BLaER1 treated with 17β-estradiol and CSF1 and Interleukin-3, amounts not matched to agents 10 nM and 100 nM (cell line): ENCODE data around the gene HEYL.

Experiments
- H3K27ac ChIP-seq, 11 experiments: shearing (Covaris generic); formaldehyde crosslinking; 2 replicates each; pipeline ENCODE4 v1.8.1; 2022
- H3K27me3 ChIP-seq, 11 experiments: shearing (Covaris generic); formaldehyde crosslinking; 2 replicates each; pipeline ENCODE4 v1.8.1; 2022
- H3K36me3 ChIP-seq, 11 experiments: shearing (Covaris generic); formaldehyde crosslinking; 2 replicates each; pipeline ENCODE4 v1.8.1; 2022
- H3K4me1 ChIP-seq, 10 experiments: shearing (Covaris generic); formaldehyde crosslinking; 2 replicates each; pipeline ENCODE4 v1.8.1; 2022
- H3K4me2 ChIP-seq, 11 experiments: shearing (Covaris generic); formaldehyde crosslinking; 2 replicates each; pipeline ENCODE4 v1.8.1; 2022
- H3K4me3 ChIP-seq, 10 experiments: shearing (Covaris generic); formaldehyde crosslinking; 2 replicates each; pipeline ENCODE4 v1.8.1; 2022
- H3K9ac ChIP-seq, 11 experiments: shearing (Covaris generic); formaldehyde crosslinking; 2 replicates each; pipeline ENCODE4 v1.8.1; 2022
- H3K9me3 ChIP-seq, 11 experiments: shearing (Covaris generic); formaldehyde crosslinking; replicated peaks in 1 of 11; 2 replicates each; pipeline ENCODE4 v1.8.1; 2022
- H4K20me1 ChIP-seq, 11 experiments: shearing (Covaris generic); formaldehyde crosslinking; 2 replicates each; pipeline ENCODE4 v1.8.1; 2022
- Cebpa-rat ChIP-seq, 11 experiments: shearing (Covaris generic); IDR thresholded peaks; 2 replicates each; pipeline ENCODE4 v1.8.1; 2022

The HEYL gene

GRCh38 chr1:39639305-39640130, at the start of gene HEYL:
Gene HEYL (minus strand): TSS chr1:39639643. CDS start chr1:39639625, 18 bp downstream.
- Histone ChIP-seq H3K9ac (peak within 1 kb of the TSS; percentile 63 to 82 (median 77)), H3K9me3 (peaks cover 0 to 12% (median 9%) of the 10 kb centered on the region in 11 experiments; a peak in 11 of 22 replicates), H3K36me3 (no peaks in the 10 kb centered on the region), H3K4me3 (peak within 1 kb of the TSS; percentile 59 to 78 (median 68)), H3K4me1 (peaks cover 0 to 82% (median 69%) of the 10 kb centered on the region in 10 experiments; a peak in 17 of 20 replicates), H4K20me1 (no peaks in the 10 kb centered on the region), H3K27ac (peak within 1 kb of the TSS; percentile 27 to 79 (median 68); a peak in 21 of 22 replicates), H3K27me3 (peaks cover 0 to 8% (median 0%) of the 10 kb centered on the region in 11 experiments; a peak in 2 of 22 replicates), H3K4me2 (peak within 1 kb of the TSS; percentile 87 to 95 (median 92))
- TF ChIP-seq Cebpa-rat (IDR thresholded peaks at IDR 0.05): no peak

GRCh38 chr1:39689214-39689613, 49.8 kb upstream of the HEYL start:
- H3K27me3 ChIP-seq: peaks cover 7 to 28% (median 21%) of the 10 kb centered on the region in 11 experiments; a peak in 17 of 22 replicates

GRCh38 chr1:39688706-39689105, 49.3 kb upstream of the HEYL start:
- Histone ChIP-seq H3K9ac (no peak overlapping the region), H3K27ac (no peak overlapping the region), H3K4me1 (peaks cover 6 to 29% (median 21%) of the 10 kb centered on the region in 10 experiments), H3K4me3 (no peak overlapping the region), H4K20me1 (peaks cover 0 to 9% (median 0%) of the 10 kb centered on the region in 11 experiments; a peak in 2 of 22 replicates), H3K4me2 (peak overlapping the region in 6 of 11 experiments; percentile 1 to 66 (median 40); a peak in 7 of 22 replicates), H3K9me3 (no peaks in the 10 kb centered on the region), H3K27me3 (peaks cover 7 to 28% (median 21%) of the 10 kb centered on the region in 11 experiments; a peak in 17 of 22 replicates), H3K36me3 (no peaks in the 10 kb centered on the region)
- TF ChIP-seq Cebpa-rat (IDR thresholded peaks at IDR 0.05): no peak

More at GRCh38 chr1:39689214-39689613, 49.8 kb upstream of the HEYL start:
- Histone ChIP-seq H3K36me3 (no peaks in the 10 kb centered on the region), H3K9ac (no peak overlapping the region), H4K20me1 (peaks cover 0 to 9% (median 0%) of the 10 kb centered on the region in 11 experiments; a peak in 2 of 22 replicates), H3K27ac (no peak overlapping the region), H3K4me1 (peaks cover 6 to 29% (median 21%) of the 10 kb centered on the region in 10 experiments), H3K4me2 (peak overlapping the region in 9 of 11 experiments; percentile 24 to 66 (median 43); a peak in 17 of 22 replicates), H3K9me3 (no peaks in the 10 kb centered on the region), H3K4me3 (no peak overlapping the region)
- peak in 2 of 11 experiments; percentile 9 to 30; a peak in 2 of 22 replicates for TF ChIP-seq Cebpa-rat (IDR thresholded peaks at IDR 0.05)

DNA sequence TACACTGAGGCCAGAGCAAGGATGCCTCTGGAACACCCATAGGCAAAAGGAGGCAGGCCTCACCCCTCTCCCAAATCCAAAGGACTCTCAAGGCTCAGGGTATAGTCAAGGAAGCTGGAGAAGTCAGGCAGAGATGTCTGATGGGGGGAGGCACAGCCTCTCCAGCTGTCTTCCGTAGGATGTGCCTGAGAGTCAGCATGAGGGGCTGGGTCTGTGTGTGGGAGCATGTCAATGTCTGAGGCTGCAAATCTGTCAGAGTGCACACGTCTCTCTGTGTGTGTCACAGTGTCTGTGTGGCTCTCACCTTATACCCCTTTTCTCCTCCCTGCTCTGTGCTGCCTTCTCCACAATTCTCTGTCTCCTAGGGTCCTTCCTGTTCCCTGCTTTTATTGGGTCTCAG, 47.8 kb upstream of the HEYL start:
- no peak overlapping the region for H3K27ac ChIP-seq
- H3K27me3 ChIP-seq: peaks cover 7 to 25% (median 19%) of the 10 kb centered on the region in 11 experiments; a peak in 17 of 22 replicates
- peaks cover 0 to 9% (median 0%) of the 10 kb centered on the region in 11 experiments; a peak in 2 of 22 replicates for H4K20me1 ChIP-seq
- no peak overlapping the region for H3K4me3 ChIP-seq
- H3K9me3 ChIP-seq: no peaks in the 10 kb centered on the region
- H3K4me1 ChIP-seq: peaks cover 6 to 29% (median 21%) of the 10 kb centered on the region in 10 experiments
- no peak for TF ChIP-seq Cebpa-rat (IDR thresholded peaks at IDR 0.05)
- no peaks in the 10 kb centered on the region for H3K36me3 ChIP-seq
- no peak overlapping the region for H3K4me2 ChIP-seq
- H3K9ac ChIP-seq: no peak overlapping the region

GRCh38 chr1:39685071-39685470, 45.6 kb upstream of the HEYL start:
- H3K27me3 ChIP-seq: peaks cover 0 to 4% (median 3%) of the 10 kb centered on the region in 11 experiments; a peak in 7 of 22 replicates
- no peaks in the 10 kb centered on the region for H3K36me3 ChIP-seq
- peaks cover 0 to 4% (median 0%) of the 10 kb centered on the region in 11 experiments; a peak in 1 of 22 replicates for H4K20me1 ChIP-seq
- no peak overlapping the region for H3K27ac ChIP-seq
- TF ChIP-seq Cebpa-rat (IDR thresholded peaks at IDR 0.05): no peak
- H3K9ac ChIP-seq: no peak overlapping the region
- no peak overlapping the region for H3K4me2 ChIP-seq
- peaks cover 0 to 14% (median 9%) of the 10 kb centered on the region in 10 experiments; a peak in 14 of 20 replicates for H3K4me1 ChIP-seq
- H3K9me3 ChIP-seq: no peaks in the 10 kb centered on the region
- H3K4me3 ChIP-seq: no peak overlapping the region

DNA sequence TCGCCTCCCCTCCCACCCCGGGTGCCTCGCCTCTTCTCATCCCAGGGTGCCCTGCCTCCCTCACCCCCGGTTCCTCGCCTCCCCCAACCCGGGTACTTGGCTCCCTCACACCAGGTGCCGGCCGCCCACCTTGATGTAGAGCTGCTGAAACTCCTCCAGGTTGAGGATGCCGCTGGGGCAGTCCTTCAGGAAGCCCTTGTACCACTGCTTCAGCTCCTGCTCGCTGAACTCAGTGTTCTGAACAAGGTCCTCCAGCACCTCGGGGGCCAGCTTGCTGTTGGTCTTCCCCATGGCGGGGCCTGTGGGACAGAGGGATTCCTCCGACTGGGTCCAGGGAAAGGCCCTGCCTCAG, 44.8 kb upstream of the HEYL start:
- no peak overlapping the region for H3K4me3 ChIP-seq
- peaks cover 0 to 8% (median 4%) of the 10 kb centered on the region in 10 experiments; a peak in 14 of 20 replicates for H3K4me1 ChIP-seq
- H4K20me1 ChIP-seq: no peaks in the 10 kb centered on the region
- no peak overlapping the region for H3K27ac ChIP-seq
- H3K9ac ChIP-seq: no peak overlapping the region
- no peaks in the 10 kb centered on the region for H3K36me3 ChIP-seq
- H3K27me3 ChIP-seq: 0 out of 22 replicates have a peak, but pooled peaks cover 0 to 2% (median 0%) of the 10 kb centered on the region in 11 experiments
- TF ChIP-seq Cebpa-rat (IDR thresholded peaks at IDR 0.05): no peak
- no peaks in the 10 kb centered on the region for H3K9me3 ChIP-seq
- no peak overlapping the region for H3K4me2 ChIP-seq

DNA sequence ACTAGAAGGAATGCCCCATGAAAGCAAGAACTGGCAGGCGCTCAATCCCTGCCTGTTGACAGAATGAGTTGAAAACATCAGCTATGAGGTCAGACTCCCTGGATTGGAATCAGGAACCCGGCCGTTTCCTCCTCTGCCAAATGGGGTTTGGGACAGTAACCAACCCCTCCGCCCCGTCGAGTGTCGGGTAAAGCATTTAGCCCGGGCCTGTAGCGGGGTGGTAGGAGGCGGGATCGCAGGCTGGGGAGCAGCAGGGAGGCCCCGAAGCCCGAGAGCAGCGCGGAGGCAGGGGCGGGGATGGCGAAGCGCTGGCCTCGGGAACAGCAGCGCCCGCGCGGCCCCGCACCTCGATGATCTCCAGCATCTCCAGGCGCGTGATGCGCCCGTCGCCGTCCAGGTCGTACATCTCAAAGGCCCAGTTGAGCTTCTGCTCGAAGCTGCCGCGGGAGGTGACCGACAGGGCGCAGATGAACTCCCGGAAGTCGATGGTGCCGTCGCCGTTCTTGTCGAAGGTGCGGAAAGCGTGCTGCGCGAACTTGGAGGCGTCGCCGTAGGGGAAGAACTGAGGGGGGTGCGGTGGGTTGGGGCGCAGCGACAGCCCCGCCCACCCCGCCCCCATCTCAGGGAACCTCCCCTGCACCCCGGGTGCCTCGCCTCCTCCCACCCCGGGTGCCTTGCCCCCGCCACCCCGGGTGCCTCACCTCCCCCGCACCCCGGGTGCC, 44.3 kb upstream of the HEYL start:
- no peaks in the 10 kb centered on the region for H3K9me3 ChIP-seq
- H3K27me3 ChIP-seq: no peaks in the 10 kb centered on the region
- no peaks in the 10 kb centered on the region for H4K20me1 ChIP-seq
- no peaks in the 10 kb centered on the region for H3K36me3 ChIP-seq
- H3K4me2 ChIP-seq: no peak overlapping the region
- peaks cover 0 to 2% (median 0%) of the 10 kb centered on the region in 10 experiments; a peak in 5 of 20 replicates for H3K4me1 ChIP-seq
- H3K4me3 ChIP-seq: no peak overlapping the region
- no peak overlapping the region for H3K9ac ChIP-seq
- no peak for TF ChIP-seq Cebpa-rat (IDR thresholded peaks at IDR 0.05)
- no peak overlapping the region for H3K27ac ChIP-seq

DNA sequence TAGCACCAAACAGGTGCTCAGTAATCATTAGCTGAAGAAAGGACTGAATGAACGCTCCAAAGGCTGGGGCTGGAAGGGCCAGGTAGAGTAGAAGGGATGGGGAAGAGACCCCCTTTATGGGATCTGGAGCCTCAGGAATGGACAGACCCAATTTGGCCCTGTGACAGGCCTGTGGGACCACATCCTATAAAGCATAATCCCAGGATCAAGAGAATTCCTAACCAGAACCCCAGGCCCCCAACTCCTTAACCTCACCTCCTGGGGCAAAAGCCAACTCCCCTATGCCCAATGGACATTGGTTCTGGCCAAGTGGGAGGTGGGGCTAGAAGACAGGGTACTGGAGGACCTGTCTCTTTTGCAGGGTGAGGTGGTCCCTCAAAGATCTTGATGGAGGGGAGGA, 42.6 kb upstream of the HEYL start:
- H3K4me1 ChIP-seq: peaks cover 0 to 3% (median under 1%) of the 10 kb centered on the region in 10 experiments; a peak in 9 of 20 replicates
- no peak overlapping the region for H3K4me3 ChIP-seq
- H3K27me3 ChIP-seq: no peaks in the 10 kb centered on the region
- H3K36me3 ChIP-seq: no peaks in the 10 kb centered on the region
- no peaks in the 10 kb centered on the region for H3K9me3 ChIP-seq
- no peak for TF ChIP-seq Cebpa-rat (IDR thresholded peaks at IDR 0.05)
- H3K9ac ChIP-seq: no peak overlapping the region
- no peaks in the 10 kb centered on the region for H4K20me1 ChIP-seq
- no peak overlapping the region for H3K27ac ChIP-seq
- H3K4me2 ChIP-seq: no peak overlapping the region

- H3K27ac ChIP-seq: no peak overlapping the region
- H3K4me2 ChIP-seq: no peak overlapping the region
- no peaks in the 10 kb centered on the region for H3K9me3 ChIP-seq
- no peaks in the 10 kb centered on the region for H3K36me3 ChIP-seq
- H3K27me3 ChIP-seq: no peaks in the 10 kb centered on the region
- no peaks in the 10 kb centered on the region for H4K20me1 ChIP-seq
- H3K9ac ChIP-seq: no peak overlapping the region
- peaks cover 0 to 9% (median 3%) of the 10 kb centered on the region in 10 experiments; a peak in 9 of 20 replicates for H3K4me1 ChIP-seq
- TF ChIP-seq Cebpa-rat (IDR thresholded peaks at IDR 0.05): no peak
- no peak overlapping the region for H3K4me3 ChIP-seq
Observed at GRCh38 chr1:39681294-39681693, 41.9 kb upstream of the HEYL start.
